Left hindlimb (tissue), 1 donor: ENCODE results near the gene BCHE.

Experiments
- DNase-seq: peaks from one replicate; pipeline ENCODE4 v3.0.0-alpha.2; 2018

Gene BCHE

GRCh38 chr3:165748094-165748493 is 89.1 kb downstream of the BCHE start:
- DNase-seq, result no peak

GRCh38 chr3:165746874-165747273 is 90.3 kb downstream of the BCHE start:
- no peak for DNase-seq

GRCh38 chr3:165744025-165744424 is 93.2 kb downstream of the BCHE start:
- DNase-seq, result no peak

- no peak for DNase-seq
These were observed 94.9 kb downstream of the BCHE start for GRCh38 chr3:165742351-165742750.

- no peak for DNase-seq
These were observed 107.5 kb downstream of the BCHE start for GRCh38 chr3:165729756-165730155.

- DNase-seq, result no peak
These were observed 108.3 kb downstream of the BCHE start for GRCh38 chr3:165728924-165729323.

GRCh38 chr3:165725296-165725695 is 111.9 kb downstream of the BCHE start:
- no peak for DNase-seq
